H9 (cell line): ENCODE results near the gene VSTM4. TPM values are rescaled to one million over a fixed set of nuclear protein-coding genes. Genes with fewer than 3 reads are reported as not detected.

Experiments
- DNase-seq: peaks from one replicate; pipeline ENCODE4 v3.0.0-alpha.2; 2017
- H2AFZ ChIP-seq: one replicate; pipeline ENCODE4 v1.6.1; 2013; ENCODE audit warnings: mild to moderate bottlenecking, low read length, control low read depth, moderate library complexity
- H2AK5ac ChIP-seq: 2 replicates; pipeline ENCODE4 v1.6.1; 2013; ENCODE audit warnings: low read length, control low read depth, mixed read lengths; ENCODE audit not compliant: insufficient read length
- H2BK120ac ChIP-seq: one replicate; pipeline ENCODE4 v1.6.1; 2013; ENCODE audit warnings: low read depth, mild to moderate bottlenecking, low read length, control low read depth, inconsistent platforms; ENCODE audit not compliant: poor library complexity, severe bottlenecking
- H2BK12ac ChIP-seq: 2 replicates; pipeline ENCODE4 v1.6.1; 2013; ENCODE audit warnings: low read length, control low read depth, mixed read lengths, low read depth; ENCODE audit not compliant: insufficient read length
- H2BK15ac ChIP-seq: 2 replicates; pipeline ENCODE4 v1.6.1; 2013; ENCODE audit warnings: low read depth, low read length, control low read depth
- H2BK20ac ChIP-seq: one replicate; pipeline ENCODE4 v1.6.1; 2013; ENCODE audit warnings: low read depth, mild to moderate bottlenecking, low read length, control low read depth, inconsistent platforms; ENCODE audit not compliant: poor library complexity, severe bottlenecking
- H2BK5ac ChIP-seq: 2 replicates; pipeline ENCODE4 v1.6.1; 2013; ENCODE audit warnings: low read length, control low read depth, mixed read lengths; ENCODE audit not compliant: insufficient read length
- H3K14ac ChIP-seq: 2 replicates; pipeline ENCODE4 v1.6.1; 2013; ENCODE audit warnings: low read length, control low read depth; ENCODE audit not compliant: insufficient read depth
- H3K18ac ChIP-seq: 2 replicates; pipeline ENCODE4 v1.6.1; 2013; ENCODE audit warnings: low read depth, mild to moderate bottlenecking, mixed read lengths, low read length, control low read depth; ENCODE audit not compliant: insufficient read length
- H3K23ac ChIP-seq: 2 replicates; pipeline ENCODE4 v1.6.1; 2013; ENCODE audit warnings: low read length, control low read depth, mixed read lengths, low read depth; ENCODE audit not compliant: insufficient read length
- H3K23me2 ChIP-seq: 2 replicates; pipeline ENCODE4 v1.6.1; 2013; ENCODE audit warnings: low read depth, mild to moderate bottlenecking, mixed read lengths, low read length, control low read depth; ENCODE audit not compliant: insufficient read length, poor library complexity, severe bottlenecking
- H3K27ac ChIP-seq: 2 replicates; pipeline ENCODE4 v1.5.1; 2013; ENCODE audit warnings: low read length, control low read depth, mixed read lengths, low read depth; ENCODE audit not compliant: insufficient read length
- H3K27me3 ChIP-seq: 2 replicates; pipeline ENCODE4 v1.6.1; 2013; ENCODE audit warnings: low read length, control low read depth, inconsistent platforms; ENCODE audit not compliant: insufficient read depth
- H3K4ac ChIP-seq: 2 replicates; pipeline ENCODE4 v1.6.1; 2013; ENCODE audit warnings: low read depth, mild to moderate bottlenecking, control low read depth, inconsistent platforms, low read length, moderate library complexity
- H3K4me1 ChIP-seq: 2 replicates; pipeline ENCODE4 v1.6.1; 2013; ENCODE audit warnings: low read length, control low read depth, inconsistent platforms; ENCODE audit not compliant: insufficient read depth
- H3K4me2 ChIP-seq: 2 replicates; pipeline ENCODE4 v1.6.1; 2013; ENCODE audit warnings: low read length, control low read depth, mixed read lengths; ENCODE audit not compliant: insufficient read length, insufficient read depth
- H3K56ac ChIP-seq: 2 replicates; pipeline ENCODE4 v1.6.1; 2013; ENCODE audit warnings: low read depth, mild to moderate bottlenecking, mixed read lengths, low read length, control low read depth; ENCODE audit not compliant: insufficient read length
- H3K79me1 ChIP-seq: 2 replicates; pipeline ENCODE4 v1.6.1; 2013; ENCODE audit warnings: low read depth, mild to moderate bottlenecking, moderate library complexity, low read length, control low read depth, inconsistent platforms; ENCODE audit not compliant: insufficient read depth, poor library complexity, severe bottlenecking
- H3K79me2 ChIP-seq: 2 replicates; pipeline ENCODE4 v1.6.1; 2013; ENCODE audit warnings: low read length, control low read depth, inconsistent platforms; ENCODE audit not compliant: insufficient read depth
- H3K9ac ChIP-seq: 2 replicates; pipeline ENCODE4 v1.6.1; 2013; ENCODE audit warnings: low read length, control low read depth, mixed read lengths; ENCODE audit not compliant: insufficient read length; ENCODE audit errors: extremely low read depth
- H3K9me3 ChIP-seq: one replicate; pipeline ENCODE4 v1.6.1; 2013; ENCODE audit warnings: low read depth, low read length, inconsistent platforms; ENCODE audit not compliant: control insufficient read depth
- H3T11ph ChIP-seq: one replicate; pipeline ENCODE4 v1.6.1; 2013; ENCODE audit warnings: mild to moderate bottlenecking, low read length, control low read depth, inconsistent platforms
- H4K20me1 ChIP-seq: one replicate; pipeline ENCODE4 v1.6.1; 2013; ENCODE audit not compliant: control insufficient read depth, insufficient read length, insufficient read depth
- H4K5ac ChIP-seq: 2 replicates; pipeline ENCODE4 v1.6.1; 2013; ENCODE audit warnings: low read depth, mild to moderate bottlenecking, mixed read lengths, low read length, control low read depth; ENCODE audit not compliant: insufficient read length
- H4K8ac ChIP-seq: replicated peaks from 2 replicates; pipeline ENCODE4 v1.6.1; 2013; ENCODE audit warnings: low read length, control low read depth, mixed read lengths, low read depth; ENCODE audit not compliant: insufficient read length
- H4K91ac ChIP-seq: 2 replicates; pipeline ENCODE4 v1.6.1; 2013; ENCODE audit warnings: low read depth, mild to moderate bottlenecking, moderate library complexity, mixed read lengths, low read length, control low read depth; ENCODE audit not compliant: insufficient read length
- H3K27ac Mint-ChIP-seq, 3 experiments: 2 replicates in 2 of 3; 3 replicates in 1 of 3; pipeline ENCODE4 v1.8.0; 2020 to 2021; ENCODE audit warnings: mixed read lengths in 3 of 3, mild to moderate bottlenecking in 1 of 3, moderate library complexity in 1 of 3
- H3K27me3 Mint-ChIP-seq: 2 replicates; pipeline ENCODE4 v1.8.0; 2021; ENCODE audit warnings: low read depth, mild to moderate bottlenecking, moderate library complexity, mixed read lengths
- H3K36me3 Mint-ChIP-seq, 3 experiments: 2 replicates in 2 of 3; 3 replicates in 1 of 3; pipeline ENCODE4 v1.8.0; 2020 to 2021; ENCODE audit warnings: low read depth in 3 of 3, mixed read lengths in 3 of 3; ENCODE audit not compliant: insufficient read depth in 1 of 3
- H3K4me1 Mint-ChIP-seq, 2 experiments: 2 replicates each; pipeline ENCODE4 v1.8.0; 2020; ENCODE audit warnings: mixed read lengths in 2 of 2
- H3K4me3 Mint-ChIP-seq, 2 experiments: 2 replicates in 1 of 2; 3 replicates in 1 of 2; pipeline ENCODE4 v1.8.0; 2020 to 2021; ENCODE audit warnings: mild to moderate bottlenecking in 2 of 2, mixed read lengths in 2 of 2, moderate library complexity in 1 of 2
- H3K9me3 Mint-ChIP-seq, 2 experiments: 2 replicates in 1 of 2; 3 replicates in 1 of 2; pipeline ENCODE4 v1.8.0; 2020; ENCODE audit warnings: mild to moderate bottlenecking in 2 of 2, mixed read lengths in 2 of 2, moderate library complexity in 1 of 2
- CTCF ChIP-seq: fragments of 200-600 bp; sonication (generic); conservative IDR thresholded peaks from 3 replicates; pipeline ENCODE4 v1.8.0; 2021; ENCODE audit warnings: antibody characterized with exemption, mild to moderate bottlenecking
- WGBS: extraction: QIAGEN DNeasy Blood & Tissue Kit; methylation state at CpG from one replicate; pipeline ENCODE4 v1.1.7; 2013; ENCODE audit warnings: missing lambda C conversion rate, low lambda C conversion rate, mixed read lengths; ENCODE audit not compliant: insufficient read length; ENCODE audit errors: extremely low coverage; 5-methylcytosine and 5-hydroxymethylcytosine counted together
- total RNA-seq: library from RNA; stranded (reverse); gene quantifications from 2 replicates; pipeline ENCODE4 v1.2.1, GENCODE V29; 2021

Gene VSTM4
- total RNA-seq, 1 experiment from 2014 or later = 0.44 TPM

GRCh38 chr10:49094646-49095045, 20.7 kb downstream of the VSTM4 start:
- TF ChIP-seq CTCF = no peak
- H3K27ac ChIP-seq = no peak overlapping the region

More at GRCh38 chr10:49094646-49095045, 20.7 kb downstream of the VSTM4 start:
- H3T11ph ChIP-seq = no peak overlapping the region
- no peak overlapping the region for H3K23ac ChIP-seq
- H2BK5ac ChIP-seq = no peak overlapping the region
- peaks cover 28% of the 10 kb centered on the region for H3K27me3 Mint-ChIP-seq
- no peak overlapping the region for H4K91ac ChIP-seq
- H3K79me2 ChIP-seq = no peaks in the 10 kb centered on the region
- H3K27me3 ChIP-seq = no peaks in the 10 kb centered on the region
- H3K9me3 ChIP-seq = no peaks in the 10 kb centered on the region
- H3K4ac ChIP-seq = no peak overlapping the region
- DNase-seq = no peak
- no peak overlapping the region for H2BK120ac ChIP-seq
- no peak overlapping the region for H2BK20ac ChIP-seq
- H3K4me1 Mint-ChIP-seq = peaks cover 14 to 18% of the 10 kb centered on the region in 2 experiments
- H4K5ac ChIP-seq = no peak overlapping the region
- no peak overlapping the region for H3K4me2 ChIP-seq
- no peaks in the 10 kb centered on the region for H3K36me3 Mint-ChIP-seq
- no peaks in the 10 kb centered on the region for H3K79me1 ChIP-seq
- H2BK12ac ChIP-seq = no peak overlapping the region
- H2AFZ ChIP-seq = no peak overlapping the region
- H3K9ac ChIP-seq = no peak overlapping the region
- no peaks in the 10 kb centered on the region; the same call in 1 of the 2 replicates for H3K4me1 ChIP-seq
- H4K8ac ChIP-seq = no peak overlapping the region
- no peak overlapping the region for H3K4me3 Mint-ChIP-seq
- H3K27ac Mint-ChIP-seq = no peak overlapping the region
- no peak overlapping the region for H3K18ac ChIP-seq
- no CpG with 5 or more reads among the region's 4 CpGs for WGBS
- no peaks in the 10 kb centered on the region for H4K20me1 ChIP-seq
- H2AK5ac ChIP-seq = no peak overlapping the region
- no peak overlapping the region for H2BK15ac ChIP-seq
- no peak overlapping the region for H3K14ac ChIP-seq
- H3K23me2 ChIP-seq = no peaks in the 10 kb centered on the region
- H3K9me3 Mint-ChIP-seq = no peaks in the 10 kb centered on the region
- no peak overlapping the region for H3K56ac ChIP-seq
